ENCODE measurements around the gene KIAA0408.

- TF ChIP-seq CTCF (IDR thresholded peaks at IDR 0.05; ENCODE audit: low read depth, low read length, missing input control) (no peak), RXRA (IDR thresholded peaks at IDR 0.05) (no peak), YY1 (IDR thresholded peaks at IDR 0.05) (no peak), ATF3 (IDR thresholded peaks at IDR 0.05) (no peak), REST (IDR thresholded peaks at IDR 0.05) (no peak), TAF1 (conservative IDR thresholded peaks at IDR 0.05) (no peak), RAD21 (IDR thresholded peaks at IDR 0.05) (no peak), JUND (IDR thresholded peaks at IDR 0.05) (no peak), EGR1 (IDR thresholded peaks at IDR 0.05; ENCODE audit: low read depth in 2 of 2) (no peak), ZBTB33 (IDR thresholded peaks at IDR 0.05) (no peak)
These were observed 24.5 kb downstream of the KIAA0408 start for GRCh38 chr6:127434651-127435050.
